ENCODE measurements around the gene ALDH3B2. TPM values are rescaled to one million over a fixed set of nuclear protein-coding genes. Genes with fewer than 3 reads are reported as not detected.

The ALDH3B2 gene
- polyA plus RNA-seq, 1 of the 3 experiments (the other 2 are of a cell fraction), result not detected

- H3K9me3 ChIP-seq, result no peaks in the 10 kb centered on the region
- no peak overlapping the region for H3K4me2 ChIP-seq
- no peaks in the 10 kb centered on the region for H3K27me3 ChIP-seq (ENCODE audit: insufficient read depth)
- no peaks in the 10 kb centered on the region for H4K20me1 ChIP-seq (ENCODE audit: insufficient read depth)
- no peak overlapping the region for H3K4me3 ChIP-seq (ENCODE audit: low read depth in 2 of 2, low read length in 1 of 2)
- no peaks in the 10 kb centered on the region for H3F3A ChIP-seq (replicated peaks; ENCODE audit: insufficient read depth)
- H3K9ac ChIP-seq, result no peak overlapping the region
- H3K27ac ChIP-seq (ENCODE audit: low read depth in 2 of 2, low read length in 1 of 2), result no peak overlapping the region
- no peaks in the 10 kb centered on the region for H3K36me3 ChIP-seq (replicated peaks in 1 of 2; ENCODE audit: control insufficient read depth in 1 of 2, insufficient read depth in 2 of 2, low read length in 1 of 2)
- ChIA-PET POLR2A (no interaction called here), CTCF (interaction anchor here (1.5 to 17.8 kb wide), 2 partner anchors 16 to 23 kb away, joined by 3 to 308 read pairs; partner anchors contain the start of gene ACY3)
- no peak for DNase-seq
- H3K4me1 ChIP-seq (ENCODE audit: control insufficient read depth in 1 of 2, insufficient read depth in 2 of 2, low read depth in 1 of 2, low read length in 1 of 2), result no peaks in the 10 kb centered on the region; a peak in 1 of 4 replicates
- no peaks in the 10 kb centered on the region for H3K79me2 ChIP-seq (ENCODE audit: insufficient read depth)
- 78% methylated on average over 6 of the region's 6 CpGs for WGBS (ENCODE audit: low lambda C conversion rate)
- no peak overlapping the region for H2AFZ ChIP-seq (ENCODE audit: low read depth)
- no peaks in the 10 kb centered on the region for H3K9me2 ChIP-seq
- no peak for TF ChIP-seq SIN3A (IDR thresholded peaks at IDR 0.05; ENCODE audit: borderline replicate concordance, low read depth, low read length)
- no peak for TF ChIP-seq RXRA (IDR thresholded peaks at IDR 0.05; ENCODE audit: borderline replicate concordance, low read depth)
- no peak for TF ChIP-seq TEAD4 (IDR thresholded peaks at IDR 0.05; ENCODE audit: borderline replicate concordance, insufficient read depth)
- TF ChIP-seq GABPA (IDR thresholded peaks at IDR 0.05; ENCODE audit: low read depth), result no peak
- no peak for TF ChIP-seq USF2 (IDR thresholded peaks at IDR 0.05; ENCODE audit: borderline replicate concordance, low read depth, low read length)
- no peak for TF ChIP-seq ZBTB33 (IDR thresholded peaks at IDR 0.05; ENCODE audit: borderline replicate concordance, low read depth)
- no peak for TF ChIP-seq CHD2 (IDR thresholded peaks at IDR 0.05; ENCODE audit: low read length, partially characterized antibody)
- no peak for TF ChIP-seq MEF2A (IDR thresholded peaks at IDR 0.05; ENCODE audit: borderline replicate concordance, low read depth)
- TF ChIP-seq PBX3 (IDR thresholded peaks at IDR 0.05), result no peak
- TF ChIP-seq EZH2phosphoT487 (IDR thresholded peaks at IDR 0.05; ENCODE audit: borderline replicate concordance, low read depth), result no peak
- TF ChIP-seq POLR2AphosphoS5 (IDR thresholded peaks at IDR 0.05; ENCODE audit: low read depth, low read length), result no peak
- TF ChIP-seq NFIC (IDR thresholded peaks at IDR 0.05; ENCODE audit: borderline replicate concordance), result no peak
- no peak for TF ChIP-seq SMC3 (IDR thresholded peaks at IDR 0.05; ENCODE audit: low read depth, low read length)
- no peak for TF ChIP-seq JUND (IDR thresholded peaks at IDR 0.05)
- TF ChIP-seq ELF1 (IDR thresholded peaks at IDR 0.05), result no peak
- no peak for TF ChIP-seq TAF1 (IDR thresholded peaks at IDR 0.05; ENCODE audit: borderline replicate concordance, low read depth, low read length)
- TF ChIP-seq TCF12 (IDR thresholded peaks at IDR 0.05), result no peak
These were observed 37.5 kb downstream of the ALDH3B2 start for GRCh38 chr11:67636962-67637361.

Measured in SK-N-SH (cell line).